ENCODE data around the gene ABCC10. TPM values are rescaled to one million over a fixed set of nuclear protein-coding genes. Genes with fewer than 3 reads are reported as not detected.
A peak's percentile ranks its signal among the peaks of the same experiment; 100 is the strongest.
"Not testable (repeated sequence)": the region's sequence is repeated elsewhere in the genome, so short reads cannot be mapped to it uniquely, and the experiment has no call there.

Gene ABCC10
- 10 to 100 TPM; 18.8 to 75.4 (median 34.2) TPM for total RNA-seq

- H3K36me3 ChIP-seq = peaks cover 0 to 8% (median 7%) of the 10 kb centered on the region in 4 donors
- no peaks in the 10 kb centered on the region for H3K9me3 ChIP-seq
- peak within 1 kb of the TSS; percentile 67 to 88 (median 78) for H3K4me3 ChIP-seq
- TF ChIP-seq EP300 (IDR thresholded peaks at IDR 0.05) (peak in 1 of 4 donors; percentile 7), POLR2A (IDR thresholded peaks at IDR 0.05) (peak in 1 of 4 donors; percentile 74), POLR2AphosphoS5 (IDR thresholded peaks at IDR 0.05) (peak; percentile 50 to 63)
- TF ChIP-seq, protein P1, sequence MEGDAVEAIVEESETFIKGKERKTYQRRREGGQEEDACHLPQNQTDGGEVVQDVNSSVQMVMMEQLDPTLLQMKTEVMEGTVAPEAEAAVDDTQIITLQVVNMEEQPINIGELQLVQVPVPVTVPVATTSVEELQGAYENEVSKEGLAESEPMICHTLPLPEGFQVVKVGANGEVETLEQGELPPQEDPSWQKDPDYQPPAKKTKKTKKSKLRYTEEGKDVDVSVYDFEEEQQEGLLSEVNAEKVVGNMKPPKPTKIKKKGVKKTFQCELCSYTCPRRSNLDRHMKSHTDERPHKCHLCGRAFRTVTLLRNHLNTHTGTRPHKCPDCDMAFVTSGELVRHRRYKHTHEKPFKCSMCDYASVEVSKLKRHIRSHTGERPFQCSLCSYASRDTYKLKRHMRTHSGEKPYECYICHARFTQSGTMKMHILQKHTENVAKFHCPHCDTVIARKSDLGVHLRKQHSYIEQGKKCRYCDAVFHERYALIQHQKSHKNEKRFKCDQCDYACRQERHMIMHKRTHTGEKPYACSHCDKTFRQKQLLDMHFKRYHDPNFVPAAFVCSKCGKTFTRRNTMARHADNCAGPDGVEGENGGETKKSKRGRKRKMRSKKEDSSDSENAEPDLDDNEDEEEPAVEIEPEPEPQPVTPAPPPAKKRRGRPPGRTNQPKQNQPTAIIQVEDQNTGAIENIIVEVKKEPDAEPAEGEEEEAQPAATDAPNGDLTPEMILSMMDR (IDR thresholded peaks at IDR 0.05) = peak in 5 of 6 experiments; percentile 15 to 50 (median 46)
- ATAC-seq (ENCODE audit: low FRiP score in 2 of 2) = peak; percentile 99
- H3K4me1 ChIP-seq = peaks cover 9 to 31% (median 20%) of the 10 kb centered on the region in 4 donors
- peak; percentile 96 for DNase-seq
- H3K27me3 ChIP-seq = no peaks in the 10 kb centered on the region
- WGBS, 2 donors = 0 to 1% methylated on average over 24 to 29 of the region's 49 CpGs
- H3K27ac ChIP-seq = peak within 1 kb of the TSS; percentile 73 to 92 (median 90)
Observed at GRCh38 chr6:43427406-43428111, at the start of gene ABCC10. ABCC10 (plus strand) TSS chr6:43427541; CDS start chr6:43427979, 438 bp downstream.

GRCh38 chr6:43377710-43378229, 49.6 kb upstream of the ABCC10 start:
- TF ChIP-seq POLR2A (IDR thresholded peaks at IDR 0.05) (no peak), POLR2AphosphoS5 (IDR thresholded peaks at IDR 0.05) (no peak), EP300 (IDR thresholded peaks at IDR 0.05) (no peak)
- TF ChIP-seq, protein P1 (IDR thresholded peaks at IDR 0.05) = no peak
- Histone ChIP-seq H3K36me3 (no peaks in the 10 kb centered on the region), H3K27me3 (no peaks in the 10 kb centered on the region), H3K27ac (no peak overlapping the region), H3K9me3 (no peaks in the 10 kb centered on the region), H3K4me3 (no peak overlapping the region), H3K4me1 (no peaks in the 10 kb centered on the region)
- DNase-seq (no peak), ATAC-seq (ENCODE audit: low FRiP score in 2 of 2) (no peak)
- 87% methylated on average over 2 of the region's 2 CpGs for WGBS, 2 donors

DNA sequence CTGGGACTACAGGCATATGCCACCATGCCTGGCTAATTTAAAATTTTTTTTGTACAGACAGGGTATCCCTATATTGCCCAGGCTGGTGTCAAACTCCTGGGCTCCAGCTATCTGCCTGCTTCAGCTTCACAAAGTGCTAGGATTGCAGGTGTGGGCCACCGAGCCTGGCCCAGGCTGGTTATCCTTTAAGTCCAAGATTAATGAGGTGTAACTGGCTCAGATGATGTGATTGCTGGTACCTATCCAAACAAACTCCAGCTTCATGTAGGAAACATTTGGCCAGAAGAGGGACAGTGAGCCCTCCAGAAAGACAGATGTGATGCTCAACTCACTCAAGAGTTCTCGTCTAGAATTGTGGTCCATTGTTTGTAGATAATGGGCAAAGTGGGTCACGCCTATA, 48.7 kb upstream of the ABCC10 start:
- Histone ChIP-seq H3K9me3 (no peaks in the 10 kb centered on the region), H3K4me1 (peaks cover 0 to 3% (median 0%) of the 10 kb centered on the region in 4 donors), H3K27ac (no peak overlapping the region), H3K27me3 (no peaks in the 10 kb centered on the region), H3K36me3 (no peaks in the 10 kb centered on the region), H3K4me3 (no peak overlapping the region)
- ATAC-seq (ENCODE audit: low FRiP score in 2 of 2) = no peak
- TF ChIP-seq EP300 (IDR thresholded peaks at IDR 0.05) = no peak
- TF ChIP-seq, protein P1 (IDR thresholded peaks at IDR 0.05) = no peak
- TF ChIP-seq POLR2A (IDR thresholded peaks at IDR 0.05) = no peak
- no peak for TF ChIP-seq POLR2AphosphoS5 (IDR thresholded peaks at IDR 0.05)
- WGBS, 2 donors = 57 to 76% methylated on average over 3 of the region's 3 CpGs
- no peak for DNase-seq

DNA sequence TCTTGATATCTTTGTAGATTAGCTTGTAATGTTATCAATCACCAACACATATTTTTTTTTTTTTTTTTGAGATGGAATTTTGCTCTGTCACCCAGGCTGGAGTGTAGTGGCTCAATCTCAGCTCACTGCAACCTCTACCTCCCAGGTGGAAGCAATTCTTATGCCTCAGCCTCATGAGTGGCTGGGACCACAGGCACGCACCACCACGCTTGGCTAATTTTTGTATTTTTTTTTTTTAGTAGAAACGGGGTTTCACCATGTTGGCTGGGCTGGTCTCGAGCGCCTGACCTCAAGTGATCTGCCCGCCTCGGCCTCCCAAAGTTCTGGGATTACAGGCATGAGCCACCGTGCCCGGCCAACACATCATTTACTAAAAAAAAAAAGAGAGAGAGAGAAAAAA, 46.5 kb upstream of the ABCC10 start:
- not testable (repeated sequence) for H3K27ac ChIP-seq; H3K4me1 ChIP-seq; H3K4me3 ChIP-seq; H3K9me3 ChIP-seq; H3K36me3 ChIP-seq; DNase-seq; H3K27me3 ChIP-seq; ATAC-seq (ENCODE audit: low FRiP score in 2 of 2)
- WGBS, 2 donors = 86 to 87% methylated on average over 9 of the region's 9 CpGs

DNA sequence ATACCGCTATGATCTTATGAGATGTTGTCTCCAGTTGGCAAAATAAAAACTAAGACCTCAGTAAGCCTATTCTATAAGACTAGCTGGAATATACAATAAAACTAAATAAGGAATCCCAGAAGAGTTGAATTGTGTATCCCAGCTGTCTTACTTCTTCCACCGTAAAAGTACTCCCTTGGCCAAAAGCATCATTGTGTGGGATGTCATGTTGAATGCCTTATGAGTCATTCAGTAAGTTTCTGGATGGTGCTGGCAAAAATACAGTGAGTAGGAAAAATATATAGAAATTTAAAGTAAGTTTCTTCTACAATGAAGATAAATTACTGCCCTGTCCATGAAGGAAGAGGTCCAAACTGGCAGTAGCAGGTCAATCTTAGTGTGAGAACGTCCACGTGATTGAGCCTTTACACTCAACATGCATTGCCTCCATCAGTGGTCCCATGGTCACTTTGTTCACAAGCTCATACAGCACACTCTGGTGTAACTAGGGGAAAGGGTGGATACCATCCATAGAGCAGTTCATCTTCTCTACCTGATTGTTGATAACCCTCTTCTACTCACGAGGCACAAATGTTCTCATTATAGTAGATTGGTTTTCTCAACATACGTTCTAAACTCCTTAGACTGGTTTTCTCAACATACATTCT, 44.2 kb upstream of the ABCC10 start:
- Histone ChIP-seq H3K27me3 (no peaks in the 10 kb centered on the region), H3K9me3 (no peaks in the 10 kb centered on the region), H3K4me3 (no peak overlapping the region), H3K36me3 (no peaks in the 10 kb centered on the region), H3K4me1 (peaks cover 0 to 4% (median 2%) of the 10 kb centered on the region in 4 donors), H3K27ac (no peak overlapping the region)
- 75 to 80% methylated on average over 6 of the region's 6 CpGs for WGBS, 2 donors
- ATAC-seq (ENCODE audit: low FRiP score in 2 of 2) (no peak), DNase-seq (no peak)
- no peak for TF ChIP-seq POLR2A (IDR thresholded peaks at IDR 0.05)
- TF ChIP-seq, protein P1 (IDR thresholded peaks at IDR 0.05) = no peak
- TF ChIP-seq POLR2AphosphoS5 (IDR thresholded peaks at IDR 0.05) = no peak
- no peak for TF ChIP-seq EP300 (IDR thresholded peaks at IDR 0.05)

Data from upper lobe of left lung (tissue), 6 donors.